Upper lobe of left lung (tissue), 6 donors: Measurements from ENCODE around the gene DPH7. TPM values are rescaled to one million over a fixed set of nuclear protein-coding genes. Genes with fewer than 3 reads are reported as not detected.
A peak's percentile ranks its signal among the peaks of the same experiment; 100 is the strongest.

Experiments
- ATAC-seq, 2 donors: fragments of 200-7000 bp; cut with Tn5 transposase; one replicate each; pipeline ENCODE4 v1.9.1; 2022; ENCODE audit warnings: mild to moderate bottlenecking in 2 of 2, moderate library complexity in 2 of 2; ENCODE audit not compliant: low FRiP score in 2 of 2
- DNase-seq, 2 donors: peaks; one replicate each; pipeline ENCODE4 v3.0.0-alpha.2; 2019 to 2020
- H3K27ac ChIP-seq, 4 donors: fragments of 200-600 bp; sonication (generic); one replicate each; pipeline ENCODE4 v1.5.1; 2016 to 2019
- H3K27me3 ChIP-seq, 4 donors: fragments of 200-600 bp; sonication (generic); one replicate each; pipeline ENCODE4 v1.5.1; 2017 to 2019
- H3K36me3 ChIP-seq, 4 donors: fragments of 200-600 bp; sonication (generic); one replicate each; pipeline ENCODE4 v1.5.1; 2016 to 2019
- H3K4me1 ChIP-seq, 4 donors: fragments of 200-600 bp; sonication (generic); one replicate each; pipeline ENCODE4 v1.5.1; 2018 to 2019
- H3K4me3 ChIP-seq, 4 donors: fragments of 200-600 bp; sonication (generic); one replicate each; pipeline ENCODE4 v1.5.1; 2017 to 2019; ENCODE audit warnings: mild to moderate bottlenecking in 2 of 4, moderate library complexity in 1 of 4
- H3K9me3 ChIP-seq, 4 donors: fragments of 200-600 bp; sonication (generic); one replicate each; pipeline ENCODE4 v1.5.1; 2018 to 2019
- EP300 ChIP-seq, 4 donors: sonication (generic); formaldehyde crosslinking; IDR thresholded peaks; one replicate each; pipeline ENCODE4 v1.5.1; 2017; ENCODE audit warnings: antibody characterized with exemption in 4 of 4, control low read depth in 2 of 4
- POLR2A ChIP-seq, 4 donors: fragments of 450-650 bp; IDR thresholded peaks; one replicate each; pipeline ENCODE4 v1.5.1; 2016 to 2017; ENCODE audit warnings: antibody characterized with exemption in 4 of 4, mild to moderate bottlenecking in 2 of 4
- POLR2AphosphoS5 ChIP-seq, 2 donors: sonication (generic); formaldehyde crosslinking; IDR thresholded peaks; one replicate each; pipeline ENCODE4 v1.5.1; 2017; ENCODE audit warnings: antibody characterized with exemption in 2 of 2
- WGBS, 2 donors: methylation state at CpG; one replicate each; pipeline ENCODE4 v1.1.5; 2017 to 2018; 5-methylcytosine and 5-hydroxymethylcytosine counted together
- total RNA-seq, 6 donors: library from RNA; depleted of rRNA in 4 of 6; stranded (reverse); fragments of >200 nt in 4 of 6; gene quantifications; one replicate each; pipeline versions ENCODE4 v1.1.0 to v1.2.1, GENCODE V29; 2016 to 2021
- TF ChIP-seq, protein P1 (sequence below), 6 experiments: fragments of 450-650 bp in 4 of 6; fragments of 200-600 bp in 2 of 6; sonication (generic) in 2 of 6; IDR thresholded peaks; one replicate each; pipeline ENCODE4 v1.5.1; 2016 to 2019; ENCODE audit warnings: antibody characterized with exemption in 6 of 6
- donor health status: DM: no; HTN: no; CAD: no; lungs with moderate emphysema.
- donor health status: DM: no; HTN: yes; CAD: no; lungs with severe emphysema.

DPH7 gene
- total RNA-seq, 6 donors from 2014 or later = 25.5 to 115 (median 42.4) TPM

DNA sequence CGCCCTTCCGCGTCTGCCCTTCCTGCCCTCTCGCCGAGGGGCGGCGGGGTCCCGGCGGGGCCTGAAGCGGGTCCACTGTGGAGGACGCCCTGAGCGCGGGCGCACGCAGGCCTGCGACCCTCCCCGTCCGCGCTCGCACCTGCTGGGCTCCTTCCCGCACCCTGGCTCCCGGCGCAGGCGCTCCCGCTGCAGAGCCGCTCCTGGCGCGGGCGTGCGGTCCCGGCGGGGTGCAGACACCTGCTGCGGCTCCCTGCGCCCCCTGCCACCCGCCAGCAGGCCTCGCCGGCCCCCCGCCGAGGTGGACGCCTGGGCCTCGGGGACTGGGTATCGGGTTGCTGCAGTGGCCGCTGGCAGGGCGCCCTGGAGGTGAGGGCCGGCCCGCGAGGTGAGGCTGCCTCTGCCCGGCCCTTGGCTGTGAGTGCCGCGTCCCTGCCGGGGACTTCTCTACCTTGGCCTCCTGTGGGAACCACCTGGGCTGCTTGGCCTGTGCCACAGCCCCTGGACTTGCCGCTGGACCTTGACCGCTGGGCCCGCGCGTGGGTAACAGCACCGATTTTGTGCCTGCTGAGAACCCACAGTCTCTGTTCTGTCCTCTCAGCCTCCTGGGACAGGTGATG is 27.4 kb upstream of the DPH7 start:
- Histone ChIP-seq H3K4me3 (peak overlapping the region; percentile 79 to 96 (median 90)), H3K4me1 (peaks cover 30 to 67% (median 44%) of the 10 kb centered on the region in 4 donors), H3K9me3 (no peaks in the 10 kb centered on the region), H3K27me3 (no peaks in the 10 kb centered on the region), H3K27ac (peak overlapping the region; percentile 90 to 96 (median 94)), H3K36me3 (no peaks in the 10 kb centered on the region)
- TF ChIP-seq POLR2A (IDR thresholded peaks at IDR 0.05) = no peak
- TF ChIP-seq, protein P1, sequence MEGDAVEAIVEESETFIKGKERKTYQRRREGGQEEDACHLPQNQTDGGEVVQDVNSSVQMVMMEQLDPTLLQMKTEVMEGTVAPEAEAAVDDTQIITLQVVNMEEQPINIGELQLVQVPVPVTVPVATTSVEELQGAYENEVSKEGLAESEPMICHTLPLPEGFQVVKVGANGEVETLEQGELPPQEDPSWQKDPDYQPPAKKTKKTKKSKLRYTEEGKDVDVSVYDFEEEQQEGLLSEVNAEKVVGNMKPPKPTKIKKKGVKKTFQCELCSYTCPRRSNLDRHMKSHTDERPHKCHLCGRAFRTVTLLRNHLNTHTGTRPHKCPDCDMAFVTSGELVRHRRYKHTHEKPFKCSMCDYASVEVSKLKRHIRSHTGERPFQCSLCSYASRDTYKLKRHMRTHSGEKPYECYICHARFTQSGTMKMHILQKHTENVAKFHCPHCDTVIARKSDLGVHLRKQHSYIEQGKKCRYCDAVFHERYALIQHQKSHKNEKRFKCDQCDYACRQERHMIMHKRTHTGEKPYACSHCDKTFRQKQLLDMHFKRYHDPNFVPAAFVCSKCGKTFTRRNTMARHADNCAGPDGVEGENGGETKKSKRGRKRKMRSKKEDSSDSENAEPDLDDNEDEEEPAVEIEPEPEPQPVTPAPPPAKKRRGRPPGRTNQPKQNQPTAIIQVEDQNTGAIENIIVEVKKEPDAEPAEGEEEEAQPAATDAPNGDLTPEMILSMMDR (IDR thresholded peaks at IDR 0.05) = no peak
- TF ChIP-seq POLR2AphosphoS5 (IDR thresholded peaks at IDR 0.05) = no peak
- no peak for TF ChIP-seq EP300 (IDR thresholded peaks at IDR 0.05)
- DNase-seq (peak; percentile 59 to 93), ATAC-seq (peak in 1 of 2 donors; percentile 2)
- WGBS, 2 donors = 5% methylated on average over 8 of the region's 57 CpGs; no CpG with 5 or more reads in 1 of the 2 donors

DNA sequence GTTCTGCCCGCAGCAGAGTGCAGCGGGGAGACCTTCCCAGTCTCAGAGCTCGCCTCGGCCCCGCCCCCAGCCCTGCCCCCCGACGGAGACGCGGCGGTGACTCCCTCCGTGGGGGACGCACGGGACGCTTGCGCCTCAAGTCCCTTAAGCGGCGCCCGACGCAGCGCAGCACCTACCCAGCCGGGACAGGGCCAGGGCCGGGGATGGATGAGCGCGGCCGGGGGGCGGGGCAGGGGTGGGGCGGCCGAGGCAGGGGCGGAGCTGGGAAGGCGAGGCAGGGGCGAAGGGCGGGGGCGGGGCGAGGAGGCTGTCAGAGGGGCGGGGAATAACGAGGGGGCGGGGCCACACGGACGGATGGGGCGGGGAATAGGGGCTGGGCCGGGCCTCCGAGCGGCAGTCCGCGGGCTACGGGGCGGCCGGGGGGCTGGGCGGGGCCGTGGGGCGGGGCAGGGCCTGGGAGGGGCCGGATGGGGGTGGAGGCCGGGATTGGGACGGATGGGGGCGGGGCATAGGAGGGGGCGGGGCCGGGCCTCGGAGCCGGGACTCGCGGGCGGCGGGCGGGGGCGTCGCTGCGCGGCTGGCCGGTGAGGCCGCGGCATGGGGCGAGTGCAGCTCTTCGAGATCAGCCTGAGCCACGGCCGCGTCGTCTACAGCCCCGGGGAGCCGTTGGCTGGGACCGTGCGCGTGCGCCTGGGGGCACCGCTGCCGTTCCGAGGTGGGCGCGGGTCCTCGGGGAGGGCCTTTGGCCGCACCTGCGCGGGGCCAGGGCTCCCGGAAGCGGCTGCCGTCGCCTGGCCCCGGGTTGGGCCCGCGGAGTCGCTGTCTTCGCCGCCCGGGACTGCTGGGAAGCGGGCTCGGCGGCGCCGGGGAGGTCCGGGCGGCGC is 26.6 kb upstream of the DPH7 start, which contains the start of gene ARRDC1:
TSS of gene ARRDC1 (plus strand) at position 566 of the 884 bp plus-strand sequence. CDS start at position 598, 32 bp downstream.
- peak; percentile 96 to 98 for DNase-seq
- TF ChIP-seq, protein P1 (IDR thresholded peaks at IDR 0.05) = peak in 1 of 6 experiments; percentile 9
- TF ChIP-seq POLR2AphosphoS5 (IDR thresholded peaks at IDR 0.05) = peak; percentile 71 to 79
- TF ChIP-seq POLR2A (IDR thresholded peaks at IDR 0.05) = peak in 3 of 4 donors; percentile 74 to 92 (median 90)
- no peak for TF ChIP-seq EP300 (IDR thresholded peaks at IDR 0.05)
- no peaks in the 10 kb centered on the region for H3K9me3 ChIP-seq
- peaks cover 26 to 59% (median 37%) of the 10 kb centered on the region in 4 donors for H3K4me1 ChIP-seq
- no peaks in the 10 kb centered on the region for H3K27me3 ChIP-seq
- H3K27ac ChIP-seq = peak within 1 kb of the TSS; percentile 90 to 96 (median 94)
- WGBS, 2 donors = 1% methylated on average over 28 of the region's 111 CpGs; no CpG with 5 or more reads in 1 of the 2 donors
- H3K36me3 ChIP-seq = no peaks in the 10 kb centered on the region
- peak within 1 kb of the TSS; percentile 79 to 96 (median 90) for H3K4me3 ChIP-seq
- peak; percentile 93 to 94 for ATAC-seq

DNA sequence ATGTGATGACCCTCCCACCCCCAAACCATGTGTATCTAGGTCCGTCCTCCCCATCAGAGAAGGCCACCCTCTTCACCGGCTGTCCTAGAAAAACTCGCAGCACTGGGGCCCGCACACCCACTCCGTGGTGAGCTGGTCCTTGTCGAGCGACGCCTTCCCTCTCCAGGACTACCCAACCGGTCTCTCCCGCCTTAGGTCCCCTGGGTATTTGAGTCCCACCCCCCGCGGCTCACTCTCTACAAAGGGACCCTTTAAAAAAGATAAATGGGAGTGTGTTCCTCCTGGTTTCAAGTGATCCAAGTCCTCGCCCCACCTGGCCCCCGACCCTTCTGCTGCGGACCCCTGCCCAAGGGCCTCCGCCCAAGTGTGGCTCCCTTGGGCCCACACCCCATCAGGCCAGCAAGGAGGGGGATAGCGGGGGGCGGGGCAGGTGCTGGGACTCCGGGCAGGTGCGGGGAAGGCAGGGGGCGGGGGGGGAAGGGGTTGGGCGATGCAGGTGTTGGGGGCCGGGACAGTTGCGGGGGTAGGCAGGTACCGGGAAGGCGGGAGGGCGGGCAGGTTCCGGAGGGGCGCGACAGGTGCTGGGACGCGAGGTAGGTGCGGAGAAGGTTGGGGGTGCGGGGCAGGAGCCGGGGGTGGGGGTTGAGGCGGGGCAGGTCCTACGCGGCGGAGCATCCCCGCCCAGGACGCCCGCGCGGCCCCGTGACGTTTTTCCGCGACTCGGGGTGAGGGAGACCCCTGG is 25.8 kb upstream of the DPH7 start:
- peak in 1 of 2 donors; percentile 35 for DNase-seq
- H3K4me1 ChIP-seq = peaks cover 26 to 53% (median 37%) of the 10 kb centered on the region in 4 donors
- H3K27ac ChIP-seq = peak overlapping the region; percentile 72 to 94 (median 80)
- no peaks in the 10 kb centered on the region for H3K9me3 ChIP-seq
- peak overlapping the region; percentile 64 to 96 (median 90) for H3K4me3 ChIP-seq
- H3K36me3 ChIP-seq = no peaks in the 10 kb centered on the region
- TF ChIP-seq, protein P1 (IDR thresholded peaks at IDR 0.05) = no peak
- no peak for TF ChIP-seq EP300 (IDR thresholded peaks at IDR 0.05)
- TF ChIP-seq POLR2A (IDR thresholded peaks at IDR 0.05) = no peak
- TF ChIP-seq POLR2AphosphoS5 (IDR thresholded peaks at IDR 0.05) = no peak
- ATAC-seq = no peak
- WGBS, 2 donors = 27 to 51% methylated on average over 9 to 25 of the region's 49 CpGs
- H3K27me3 ChIP-seq = no peaks in the 10 kb centered on the region

DNA sequence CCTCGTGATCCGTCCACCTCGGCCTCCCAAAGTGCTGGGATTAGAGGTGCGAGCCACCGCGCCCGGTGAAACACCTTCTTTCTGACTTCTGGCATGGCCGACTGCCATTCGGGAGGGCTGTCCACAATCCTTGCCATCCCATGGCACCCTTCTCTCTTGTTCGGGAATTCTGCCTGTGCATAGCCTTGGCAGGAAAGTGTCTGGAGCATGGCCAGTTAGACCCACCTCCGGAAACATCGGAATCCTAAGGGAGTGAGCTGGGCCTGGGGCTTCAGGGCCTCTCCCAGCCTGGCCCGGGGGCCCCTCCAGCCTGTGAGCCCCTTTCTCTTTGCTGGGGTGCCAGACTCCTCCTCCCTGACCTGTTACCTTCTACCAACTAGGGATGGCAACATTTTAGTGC is 25.2 kb upstream of the DPH7 start:
- no peak for DNase-seq
- peak overlapping the region in 1 of 4 donors; percentile 96 for H3K4me3 ChIP-seq
- 87% methylated on average over 10 to 13 of the region's 13 CpGs for WGBS, 2 donors
- peak overlapping the region in 1 of 4 donors; percentile 85 for H3K27ac ChIP-seq
- H3K36me3 ChIP-seq = no peaks in the 10 kb centered on the region
- no peaks in the 10 kb centered on the region for H3K27me3 ChIP-seq
- no peaks in the 10 kb centered on the region for H3K9me3 ChIP-seq
- peaks cover 26 to 52% (median 35%) of the 10 kb centered on the region in 4 donors for H3K4me1 ChIP-seq
- no peak for TF ChIP-seq EP300 (IDR thresholded peaks at IDR 0.05)
- no peak for TF ChIP-seq POLR2A (IDR thresholded peaks at IDR 0.05)
- TF ChIP-seq, protein P1 (IDR thresholded peaks at IDR 0.05) = no peak
- TF ChIP-seq POLR2AphosphoS5 (IDR thresholded peaks at IDR 0.05) = no peak
- ATAC-seq = no peak
